AG04450 (cell line): ENCODE measurements around the gene DDR1. TPM values are rescaled to one million over a fixed set of nuclear protein-coding genes. Genes with fewer than 3 reads are reported as not detected.

Experiments used
- CTCF ChIA-PET: fragments of 300-600, 350-600 bp; formaldehyde crosslinking; extraction: SDS; loops from one replicate; lab custom pipeline; 2022; ENCODE audit warnings: antibody characterized with exemption, inconsistent platforms; lab: Charles Lee
- POLR2A ChIA-PET: fragments of 350-600 bp; formaldehyde crosslinking; extraction: SDS; loops from one replicate; lab custom pipeline; 2021; ENCODE audit warnings: antibody characterized with exemption, inconsistent platforms; lab: Yijun Ruan, JAX
- DNase-seq: peaks from one replicate; pipeline ENCODE4 v3.0.0-alpha.2; 2011; ENCODE audit warnings: low read depth, low spot score
- H3K27ac ChIP-seq: one replicate; pipeline ENCODE4 v1.5.1; 2012; ENCODE audit warnings: low read depth, low read length, control low read depth
- H3K27me3 ChIP-seq: one replicate; pipeline ENCODE4 v1.6.0; 2012; ENCODE audit warnings: low read length; ENCODE audit not compliant: control insufficient read depth, insufficient read depth
- H3K4me3 ChIP-seq: 2 replicates; pipeline ENCODE4 v1.5.1; 2011; ENCODE audit warnings: mild to moderate bottlenecking, low read depth, low read length, control low read depth
- H3K9me3 ChIP-seq: 2 replicates; pipeline ENCODE4 v1.5.1; 2012; ENCODE audit warnings: low read length; ENCODE audit not compliant: control insufficient read depth, insufficient read depth
- CTCF ChIP-seq: IDR thresholded peaks from 2 replicates; pipeline ENCODE4 v1.5.1; 2011; ENCODE audit warnings: low read depth, low read length, control low read depth, inconsistent platforms
- polyA plus RNA-seq: library from polyadenylated mRNA; depleted of rRNA; stranded (reverse); fragments of >200 nt; gene quantifications from 2 replicates; pipeline ENCODE4 v1.2.3, GENCODE V29; 2011

DDR1 gene
- polyA plus RNA-seq, 1 experiment: 9.9 TPM

GRCh38 chr6:30894935-30895334, 10.6 kb downstream of the DDR1 start:
- no peak overlapping the region for H3K27ac ChIP-seq
- no peaks in the 10 kb centered on the region; the same call in 1 of the 2 replicates for H3K9me3 ChIP-seq
- no peak for TF ChIP-seq CTCF
- no peak for DNase-seq
- ChIA-PET CTCF (no interaction called here), POLR2A (interaction anchor here (1.8 kb wide), 1 partner anchor 13 kb away, joined by 7 read pairs; the partner anchor contains the start of gene GTF2H4)
- H3K27me3 ChIP-seq: no peaks in the 10 kb centered on the region
- H3K4me3 ChIP-seq: no peak overlapping the region

GRCh38 chr6:30895343-30895742, 11.0 kb downstream of the DDR1 start:
- CTCF ChIA-PET: no interaction called here
- POLR2A ChIA-PET: interaction anchor here (1.8 kb wide), 1 partner anchor 13 kb away, joined by 7 read pairs; the partner anchor contains the start of gene GTF2H4

GRCh38 chr6:30896541-30896940, 12.2 kb downstream of the DDR1 start:
- no peak overlapping the region for H3K27ac ChIP-seq
- POLR2A ChIA-PET: interaction anchor here (1.8 kb wide), 1 partner anchor 11 kb away, joined by 7 read pairs; the partner anchor contains the start of gene GTF2H4
- DNase-seq: no peak
- no peak for TF ChIP-seq CTCF
- no peaks in the 10 kb centered on the region for H3K27me3 ChIP-seq
- H3K4me3 ChIP-seq: no peak overlapping the region
- CTCF ChIA-PET: no interaction called here
- H3K9me3 ChIP-seq: no peaks in the 10 kb centered on the region; the same call in 1 of the 2 replicates

More at GRCh38 chr6:30895343-30895742, 11.0 kb downstream of the DDR1 start:
- Histone ChIP-seq H3K4me3 (no peak overlapping the region), H3K27ac (no peak overlapping the region), H3K9me3 (no peaks in the 10 kb centered on the region; the same call in 1 of the 2 replicates), H3K27me3 (no peaks in the 10 kb centered on the region)
- DNase-seq: no peak
- no peak for TF ChIP-seq CTCF

GRCh38 chr6:30897882-30898281, 13.6 kb downstream of the DDR1 start:
- TF ChIP-seq CTCF: no peak
- H3K27me3 ChIP-seq: no peaks in the 10 kb centered on the region
- ChIA-PET POLR2A (no interaction called here), CTCF (no interaction called here)
- H3K27ac ChIP-seq: no peak overlapping the region
- H3K4me3 ChIP-seq: no peak overlapping the region
- H3K9me3 ChIP-seq: no peaks in the 10 kb centered on the region; the same call in 1 of the 2 replicates
- DNase-seq: no peak

GRCh38 chr6:30898750-30899360, 14.5 kb downstream of the DDR1 start:
- Histone ChIP-seq H3K9me3 (no peaks in the 10 kb centered on the region), H3K4me3 (no peak overlapping the region), H3K27me3 (no peaks in the 10 kb centered on the region), H3K27ac (no peak overlapping the region)
- TF ChIP-seq CTCF: no peak
- no peak for DNase-seq
- ChIA-PET CTCF (interaction anchor here (0.6 to 1.4 kb wide), 2 partner anchors 17 to 189 kb away, joined by 3 to 5 read pairs; no protein-coding TSS in a partner anchor), POLR2A (no interaction called here)
